HG02970 (cell line): ENCODE data around the gene MYO18B.

ENCODE experiments used
- ATAC-seq: cut with Tn5 transposase; IDR thresholded peaks from one replicate; pipeline ENCODE4 v1.9.1; 2021; ENCODE audit warnings: mild to moderate bottlenecking, moderate library complexity, moderate number of reproducible peaks; ENCODE audit not compliant: unreplicated experiment, low FRiP score

The MYO18B gene

DNA sequence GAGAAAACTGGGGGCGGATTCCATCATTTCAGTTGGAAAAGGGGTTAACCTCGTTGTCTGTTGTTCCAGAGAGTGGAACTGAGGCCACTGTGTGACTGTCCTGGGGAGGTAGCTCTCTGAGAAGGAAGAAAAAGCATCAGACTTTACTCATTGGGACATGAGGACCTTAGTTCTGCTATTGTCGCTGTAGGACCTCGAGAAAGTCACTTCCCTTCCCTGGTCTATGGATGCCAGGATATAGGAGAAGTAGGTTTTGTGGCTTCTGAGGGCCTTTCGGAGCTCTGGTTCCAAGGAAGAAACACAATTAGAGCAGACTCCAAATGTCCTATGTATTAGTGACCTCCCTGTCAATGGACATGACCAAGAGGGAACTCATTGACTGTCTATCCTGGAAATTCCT lies 6.2 kb downstream of the MYO18B start:
- ATAC-seq: no peak

DNA sequence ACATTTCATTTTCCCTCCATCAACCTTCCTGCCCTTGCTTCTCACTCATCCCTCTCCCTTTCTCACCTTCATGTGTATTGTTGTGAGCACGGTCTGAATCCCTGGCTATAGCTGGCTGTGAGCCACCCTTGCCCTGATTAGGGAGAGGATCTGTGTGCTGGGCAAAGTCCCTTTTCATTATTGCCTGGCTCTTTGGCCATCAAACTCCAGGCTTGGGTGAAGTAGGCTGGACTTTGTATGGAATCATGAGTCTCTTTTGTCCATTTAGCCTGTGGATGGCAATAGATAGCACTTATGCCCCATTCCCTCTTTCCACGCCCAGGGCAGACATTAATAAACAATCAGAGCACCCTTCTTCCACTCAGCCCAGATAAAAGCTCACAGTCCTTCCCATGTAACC lies 6.7 kb downstream of the MYO18B start:
- ATAC-seq: no peak

DNA sequence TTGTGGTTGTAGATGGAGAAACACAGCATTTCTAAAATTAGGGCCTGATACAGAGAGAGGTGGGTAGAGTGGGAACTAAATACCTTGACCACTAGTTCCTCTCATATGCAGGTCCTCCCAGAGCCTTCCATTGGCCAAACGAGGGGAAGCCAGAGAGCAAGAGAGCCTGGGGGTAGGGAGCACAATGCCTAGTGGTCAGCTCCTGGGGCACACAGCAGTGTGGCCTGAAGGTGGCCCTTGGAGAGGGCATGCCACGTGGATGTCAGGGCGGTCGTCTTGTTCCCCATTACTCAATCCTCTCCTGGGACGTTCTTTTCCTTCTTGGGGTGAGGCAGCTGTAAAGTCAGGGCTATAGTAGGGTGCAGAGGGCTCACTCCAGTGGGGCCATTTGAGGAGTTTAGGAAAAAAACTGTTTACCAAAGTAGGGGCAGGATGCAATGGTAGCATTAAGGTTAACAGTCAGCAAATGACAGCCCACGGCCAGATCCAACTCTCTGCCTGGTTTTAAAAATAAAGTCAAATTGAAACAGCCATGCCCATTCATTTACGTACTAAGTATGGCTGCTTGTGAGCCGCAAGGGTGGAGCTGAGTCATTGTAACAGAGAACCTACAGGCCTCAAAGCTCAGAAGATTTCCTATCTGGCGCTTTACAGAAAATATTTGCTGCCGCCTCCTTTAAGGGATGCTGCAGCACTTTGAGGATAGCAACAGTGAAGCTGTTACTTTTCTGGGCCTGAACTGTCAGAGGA lies 7.6 kb downstream of the MYO18B start:
- no peak for ATAC-seq

DNA sequence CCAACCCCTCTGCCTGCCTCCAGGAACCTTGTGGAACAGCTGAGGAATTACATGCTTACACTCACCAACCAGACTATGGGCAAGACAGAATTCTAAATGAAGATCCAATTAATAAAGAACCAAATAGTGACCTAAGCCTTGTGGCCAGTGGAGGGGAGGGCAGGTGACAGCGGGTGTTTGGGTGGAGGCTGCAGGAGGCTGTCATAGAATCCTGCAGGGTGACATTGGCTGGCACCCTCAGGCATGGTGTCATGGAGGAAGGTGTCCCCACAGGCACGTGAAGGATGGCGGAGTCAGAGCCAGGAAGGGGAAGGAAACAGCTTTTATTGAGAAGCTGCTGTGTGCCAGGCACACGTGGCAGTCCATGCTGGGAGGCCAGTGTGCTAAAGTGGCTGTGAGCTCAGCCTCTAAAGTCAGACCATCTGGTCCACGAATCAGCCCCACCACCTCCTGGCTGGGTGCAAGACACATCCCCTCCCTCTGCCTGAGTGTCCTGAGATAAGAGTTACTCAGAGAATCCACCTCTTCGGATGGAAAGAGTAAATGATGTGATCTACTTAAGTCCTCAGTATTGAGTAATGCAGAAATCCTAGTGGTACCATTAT lies 8.7 kb downstream of the MYO18B start:
- no peak for ATAC-seq

DNA sequence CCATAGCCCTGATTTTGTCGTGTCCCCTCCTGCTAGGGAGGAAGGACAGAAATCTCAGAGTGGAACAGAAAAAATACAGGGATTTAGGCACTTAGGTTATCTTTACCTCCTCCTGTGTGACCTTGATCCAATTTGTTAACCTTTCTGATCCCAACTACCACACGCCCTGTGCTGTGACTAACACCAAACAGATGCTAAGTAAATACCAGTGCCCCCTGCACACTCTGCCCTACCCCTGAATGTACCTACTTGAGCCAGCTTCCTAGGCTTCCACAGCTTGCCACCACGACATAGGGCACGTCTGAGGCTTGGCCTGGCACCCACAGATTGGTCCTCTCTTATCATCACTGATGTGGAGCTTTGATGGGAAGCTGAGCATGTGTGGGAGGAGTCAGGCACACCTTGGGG lies 9.2 kb downstream of the MYO18B start:
- ATAC-seq: no peak

DNA sequence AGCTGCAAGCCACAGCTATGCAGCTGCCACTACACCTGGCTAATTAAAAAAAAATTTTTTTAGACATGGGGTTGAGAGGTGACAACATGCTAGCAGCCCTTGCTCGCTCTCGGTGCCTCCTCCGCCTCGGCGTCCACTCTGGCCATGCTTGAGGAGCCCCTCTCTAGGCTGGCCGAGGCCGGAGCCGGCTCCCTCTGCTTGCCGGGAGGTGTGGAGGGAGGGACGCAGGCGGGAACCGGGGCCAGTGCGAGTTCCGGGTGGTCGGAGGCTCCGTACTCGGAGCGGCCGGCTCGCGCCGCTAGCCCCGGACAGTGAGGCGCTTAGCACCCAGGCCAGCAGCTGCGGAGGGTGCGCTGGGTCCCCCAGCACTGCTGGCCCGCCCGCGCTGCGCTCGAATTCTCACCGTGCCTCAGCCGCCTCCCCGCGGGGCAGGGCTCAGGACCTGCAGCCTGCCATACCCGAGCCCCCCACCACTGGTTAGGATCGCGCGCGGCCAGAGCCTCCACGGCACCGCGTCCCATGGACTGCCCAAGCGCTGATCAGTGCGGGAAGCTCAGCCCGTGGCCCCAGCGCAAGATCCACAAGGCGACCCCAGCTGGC lies 10.7 kb downstream of the MYO18B start:
- ATAC-seq: no peak

DNA sequence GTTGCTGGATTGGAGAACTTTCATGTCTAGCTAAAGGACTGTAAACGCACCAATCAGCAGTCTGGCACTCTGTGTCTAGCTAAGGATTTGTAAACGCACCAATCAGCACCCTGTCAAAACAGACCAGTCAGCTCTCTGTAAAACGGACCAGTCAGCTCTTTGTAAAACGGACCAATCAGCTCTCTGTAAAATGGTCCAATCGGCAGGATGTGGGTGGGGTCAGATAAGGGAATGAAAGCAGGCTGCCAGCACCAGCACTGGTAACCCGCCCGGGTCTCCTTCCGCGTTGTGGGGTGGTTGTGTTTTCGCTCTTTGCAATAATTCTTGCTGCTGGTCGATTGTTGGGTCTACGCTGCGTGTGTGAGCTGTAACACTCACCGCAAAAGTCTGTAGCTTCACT lies 11.3 kb downstream of the MYO18B start:
- no peak for ATAC-seq

DNA sequence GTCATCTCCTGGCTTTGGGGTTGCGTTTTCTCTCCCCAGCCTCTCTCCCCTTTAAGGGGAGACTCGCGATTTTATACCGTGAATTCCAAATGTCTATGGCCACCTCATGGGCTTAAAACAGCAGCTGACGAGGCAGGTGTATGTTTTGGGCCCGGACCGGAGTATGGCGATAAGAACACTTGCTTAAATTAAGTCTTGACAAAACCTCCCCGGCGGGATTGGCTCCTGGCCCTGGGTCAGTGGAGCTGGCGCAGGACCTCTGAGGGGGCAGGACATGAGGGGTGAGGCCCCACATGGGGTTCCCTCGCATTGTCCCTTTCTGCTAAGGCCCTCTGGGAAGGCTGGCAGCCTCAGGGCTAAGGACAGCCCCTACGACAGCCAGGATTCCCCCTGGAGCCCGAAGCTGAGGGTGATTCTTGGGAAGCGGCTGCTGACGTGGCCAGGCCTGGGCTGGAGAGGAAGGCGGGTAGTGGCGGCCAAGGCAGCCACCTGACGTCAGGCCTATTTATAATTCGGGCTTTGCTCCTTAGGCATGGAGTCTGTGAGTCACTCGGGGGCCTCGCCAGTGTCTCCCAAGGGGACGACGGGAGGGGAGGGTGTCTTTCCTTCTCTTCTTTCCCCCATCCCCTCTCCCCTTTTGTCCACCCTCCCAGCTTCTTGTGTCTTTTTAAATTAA lies 12.7 kb downstream of the MYO18B start:
- ATAC-seq: no peak

DNA sequence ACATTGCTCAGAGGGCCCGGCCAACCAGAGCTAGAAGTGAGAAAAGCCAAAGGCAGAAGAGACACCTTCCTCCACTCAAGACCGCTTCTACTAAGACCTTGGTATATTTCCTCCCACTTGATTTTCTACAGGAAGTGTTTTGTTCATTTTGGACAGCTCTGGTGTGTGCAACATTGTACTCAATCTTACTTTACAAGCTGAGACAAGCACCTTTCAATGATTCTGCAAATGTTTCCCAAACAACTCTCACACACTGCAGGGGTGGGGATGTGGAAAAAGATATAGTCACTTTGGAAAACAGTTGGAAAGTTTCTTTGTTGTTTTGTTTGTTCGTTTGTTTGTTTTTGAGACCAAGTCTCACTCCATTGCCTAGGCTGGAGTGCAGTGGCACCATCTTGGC lies 15.7 kb downstream of the MYO18B start:
- no peak for ATAC-seq

DNA sequence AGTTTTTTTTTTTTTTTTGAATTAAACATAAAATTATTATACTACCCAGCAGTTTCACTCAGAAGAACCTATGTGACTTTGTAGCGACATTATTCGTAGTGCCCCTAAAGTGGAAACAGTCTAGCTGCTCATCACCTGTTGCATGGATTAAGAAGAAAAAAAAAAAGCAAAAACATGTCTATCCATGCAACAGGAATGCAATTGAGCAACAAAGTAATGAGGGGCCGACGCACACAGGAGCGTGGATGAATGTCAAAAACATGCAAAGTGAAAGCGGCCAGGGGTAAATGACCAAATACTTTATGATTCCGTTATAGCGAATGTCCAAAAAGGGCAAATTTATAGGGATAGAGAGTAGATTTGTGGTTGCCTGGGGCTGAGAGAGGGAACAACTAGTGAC lies 16.3 kb downstream of the MYO18B start:
- ATAC-seq: no peak

DNA sequence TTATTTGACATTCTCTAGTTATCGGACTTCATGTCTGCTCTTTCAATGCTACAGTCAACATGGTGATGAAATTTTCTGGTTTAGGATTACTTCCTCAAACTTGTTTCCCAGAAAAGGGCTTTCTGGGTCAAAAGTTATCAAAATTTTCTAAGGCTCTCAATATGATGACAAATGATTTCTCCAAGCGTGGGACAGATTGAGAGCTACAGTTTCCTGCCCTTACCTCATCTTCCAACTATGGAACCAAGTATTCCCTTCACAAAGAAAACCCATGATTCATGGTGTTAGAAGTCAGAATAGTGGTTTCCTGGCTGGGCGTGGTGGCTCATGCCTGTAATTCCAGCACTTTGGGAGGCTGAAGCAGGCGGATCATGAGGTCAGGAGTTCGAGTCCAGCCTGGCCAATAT lies 17.8 kb downstream of the MYO18B start:
- no peak for ATAC-seq

DNA sequence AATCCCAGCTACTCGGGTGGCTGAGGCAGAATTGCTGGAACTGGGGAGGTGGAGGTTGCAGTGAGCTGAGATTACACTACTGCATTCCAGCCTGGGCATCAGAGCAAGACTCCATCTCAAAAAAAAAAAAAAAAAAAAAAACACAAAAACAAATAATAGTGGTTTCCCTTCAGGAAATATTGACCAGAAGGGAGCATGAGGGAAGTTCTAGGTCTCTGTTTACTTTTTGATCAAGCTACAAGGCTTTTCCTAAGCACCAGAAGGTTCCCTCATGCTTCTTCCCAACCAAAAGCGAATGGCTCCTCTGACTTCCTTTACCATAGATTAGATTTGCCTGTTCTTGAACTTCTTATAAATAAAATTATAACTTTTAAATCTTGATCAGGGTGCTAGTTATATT lies 18.3 kb downstream of the MYO18B start:
- no peak for ATAC-seq

DNA sequence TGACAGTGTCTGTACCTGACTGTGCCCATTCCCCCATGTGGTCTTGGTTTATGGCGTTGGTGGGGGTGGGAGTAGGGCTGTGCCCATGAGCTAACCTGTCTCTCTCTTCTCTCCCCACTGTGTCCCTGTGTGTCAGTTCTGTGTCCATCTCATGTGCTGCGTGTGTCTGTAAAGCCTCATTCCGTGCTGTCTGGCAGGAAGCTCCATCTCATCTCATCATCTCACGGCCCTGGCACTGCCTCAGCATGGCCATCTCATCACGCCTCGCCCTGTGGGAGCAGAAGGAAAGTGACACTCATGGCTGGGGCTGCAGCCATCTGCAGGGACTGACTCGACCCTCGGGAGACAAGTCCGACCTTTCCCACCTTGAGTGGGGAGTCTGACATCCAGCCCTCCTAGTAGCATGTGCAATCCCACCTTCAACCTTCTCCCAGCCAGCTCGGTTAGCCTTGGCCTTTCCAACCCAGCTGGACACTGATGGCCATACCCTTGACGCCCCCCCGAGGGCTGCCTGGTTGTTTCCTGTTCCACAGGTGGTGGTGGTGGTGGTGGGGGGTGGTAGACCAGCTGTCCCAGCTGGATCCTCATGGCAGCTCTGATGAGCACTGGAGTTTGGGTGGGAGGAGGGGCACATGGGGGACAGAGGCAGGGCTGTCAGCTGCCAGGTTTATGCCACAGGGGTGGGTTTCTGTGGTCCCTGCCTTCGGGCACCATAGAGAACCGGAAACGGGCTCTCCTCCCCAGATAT lies 19.0 kb downstream of the MYO18B start:
- ATAC-seq: no peak

DNA sequence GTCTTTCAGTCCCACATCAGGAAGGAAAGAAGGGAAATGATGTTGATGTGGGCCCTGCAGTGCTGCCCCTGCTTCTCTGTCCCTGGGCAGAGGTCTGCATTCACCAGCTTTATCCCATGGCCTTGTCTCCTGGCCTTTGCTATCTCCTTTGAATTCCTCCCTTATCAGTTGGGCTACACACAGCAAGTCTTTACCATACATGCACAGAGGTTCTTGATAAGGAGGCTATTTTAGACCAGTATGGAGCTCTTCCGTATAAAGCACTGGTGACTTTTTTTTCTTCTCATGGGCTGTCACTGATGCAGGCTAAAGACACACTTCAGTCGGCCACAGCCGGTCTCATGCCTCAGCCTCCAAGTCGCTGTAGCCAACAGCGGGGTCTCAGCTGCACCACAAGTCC lies 20.2 kb downstream of the MYO18B start:
- ATAC-seq: no peak

DNA sequence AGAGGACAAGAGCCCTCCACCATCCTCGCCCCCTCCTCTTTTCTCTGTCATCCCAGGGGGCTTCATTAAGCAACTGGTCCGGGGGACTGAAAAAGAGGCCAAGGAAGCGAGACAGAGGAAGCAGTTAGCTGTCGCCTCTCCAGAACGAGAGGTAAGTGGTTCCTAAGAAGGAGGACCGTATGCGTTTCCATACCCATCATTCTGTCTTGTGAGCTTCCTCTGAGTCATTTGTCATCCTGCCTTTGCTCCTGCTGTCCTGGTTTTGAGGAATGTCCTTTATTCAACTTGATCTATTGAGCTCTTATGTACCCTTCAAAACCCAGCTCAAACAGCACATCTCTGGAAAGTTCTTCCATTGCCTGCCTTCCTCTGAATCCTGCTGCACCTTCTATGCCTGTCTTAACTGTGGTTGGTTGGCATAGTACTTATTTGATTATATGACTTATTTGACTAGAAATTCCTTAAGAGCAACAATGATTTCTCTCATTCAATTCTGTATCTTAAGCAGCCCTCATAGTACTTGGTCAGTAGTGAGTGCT lies 21.3 kb downstream of the MYO18B start:
- no peak for ATAC-seq

DNA sequence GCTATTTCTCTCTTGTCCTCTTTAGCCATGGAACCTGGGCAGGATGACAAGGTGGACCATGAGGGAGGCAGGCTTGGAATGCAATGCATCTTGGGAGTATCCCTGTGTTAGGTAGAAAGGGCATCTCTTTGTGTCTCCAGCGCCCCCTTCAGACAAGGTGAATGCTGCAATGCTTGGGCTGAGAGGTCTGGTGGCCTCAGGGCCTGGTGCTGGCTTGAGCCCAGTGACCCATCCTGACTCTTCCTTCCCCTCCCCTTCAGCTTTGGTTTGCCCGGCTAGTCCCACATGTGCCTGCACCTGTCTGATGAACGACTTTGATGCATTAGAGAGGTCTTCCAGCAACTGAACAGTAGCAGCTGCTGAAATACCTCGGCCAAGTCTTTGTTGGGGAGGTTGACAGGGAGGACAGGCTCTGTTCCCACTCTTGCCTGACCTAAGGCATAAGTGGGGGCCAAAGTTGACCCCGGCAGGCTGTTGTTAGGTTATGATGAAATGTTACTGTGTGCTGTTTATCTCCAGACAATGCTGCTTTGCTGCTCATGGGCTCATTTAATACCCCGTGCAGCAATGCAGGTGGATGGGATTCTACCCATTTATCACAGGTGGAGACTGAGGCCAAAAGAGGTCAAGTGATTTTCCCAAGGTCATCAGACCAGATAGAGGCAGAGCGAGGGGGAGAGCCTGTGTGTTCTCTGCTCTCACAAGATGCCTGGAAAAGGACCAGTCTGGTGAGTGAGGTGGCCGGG lies 22.5 kb downstream of the MYO18B start:
- ATAC-seq: no peak

DNA sequence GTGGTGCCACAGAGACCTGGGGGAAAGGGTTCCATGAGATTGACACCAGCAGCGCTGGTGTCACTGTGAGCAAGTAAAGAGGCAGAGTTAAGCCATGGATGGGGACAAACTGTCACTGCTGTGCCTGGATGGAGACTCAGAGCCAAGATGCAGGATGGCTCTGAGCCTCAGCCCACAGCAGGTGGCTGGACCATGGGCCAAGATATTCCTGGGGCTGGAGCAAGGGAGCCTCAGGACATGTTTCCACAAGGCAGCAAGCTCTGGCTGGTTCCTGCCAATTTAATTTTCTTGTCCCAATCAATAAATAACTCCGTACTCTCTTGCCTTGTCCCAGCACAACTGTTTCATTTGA lies 23.0 kb downstream of the MYO18B start:
- no peak for ATAC-seq

DNA sequence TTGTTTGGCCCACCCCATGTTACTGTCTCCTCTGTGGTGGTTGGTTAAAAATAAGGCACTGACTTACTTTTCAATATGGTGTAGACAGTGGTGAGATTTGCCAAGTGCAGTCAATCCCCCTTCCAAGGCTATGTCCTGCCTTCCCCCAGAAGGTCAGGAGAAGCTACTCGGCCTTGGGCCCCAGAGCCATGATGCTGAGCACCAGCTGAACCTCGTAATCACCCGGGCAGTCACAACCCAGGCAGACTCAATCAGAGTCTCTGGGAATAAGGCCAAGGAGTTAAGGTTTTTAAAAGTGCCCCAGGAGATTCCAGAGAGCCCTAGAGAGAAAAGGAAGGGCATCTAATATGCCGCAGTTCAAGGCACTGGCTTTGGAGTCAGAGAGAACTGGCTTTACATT lies 23.8 kb downstream of the MYO18B start:
- no peak for ATAC-seq

DNA sequence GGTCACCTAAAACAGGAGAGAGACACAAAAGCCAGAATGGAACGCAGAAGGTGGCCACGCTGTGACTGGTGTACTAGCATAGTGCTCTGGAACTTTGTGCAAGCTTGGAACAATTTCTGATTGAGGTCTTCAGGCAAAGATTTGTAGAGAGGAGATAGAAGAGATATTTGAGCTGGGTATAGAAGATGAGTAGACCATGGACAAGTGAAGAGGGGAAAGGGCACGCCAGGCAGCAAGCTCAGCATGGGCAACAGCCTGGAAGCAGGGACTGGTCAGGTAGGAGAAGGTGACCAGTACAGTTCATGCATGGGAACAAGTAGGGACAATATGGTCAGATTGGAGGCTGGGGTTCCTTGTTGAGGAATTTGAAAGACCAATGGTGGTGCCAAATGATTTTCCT lies 24.4 kb downstream of the MYO18B start:
- no peak for ATAC-seq

DNA sequence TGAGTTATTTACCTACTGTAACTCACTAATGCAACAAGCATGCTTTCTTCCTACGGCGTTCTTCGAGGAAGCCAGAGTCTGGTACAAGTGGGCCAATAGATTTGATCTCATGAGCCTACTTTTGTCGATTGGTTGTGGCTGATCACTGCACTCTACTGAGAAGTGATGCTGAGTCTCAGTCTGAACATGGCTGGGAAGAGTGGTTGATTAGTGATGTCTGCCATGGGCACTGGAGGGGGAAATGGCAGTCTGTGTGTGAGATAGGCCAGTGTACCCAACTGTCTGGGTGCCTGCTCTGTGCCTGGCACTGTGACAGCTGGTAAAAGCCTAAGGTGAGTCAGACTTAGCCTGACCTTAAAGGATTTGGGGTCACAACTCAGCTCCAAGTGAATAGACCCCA lies 28.3 kb downstream of the MYO18B start:
- ATAC-seq: no peak
